Thyroid gland (tissue), 4 donors: Measurements from ENCODE around the gene INTS1. TPM values are rescaled to one million over a fixed set of nuclear protein-coding genes. Genes with fewer than 3 reads are reported as not detected.

Experiments used
- DNase-seq, 2 donors: peaks; one replicate each; pipeline ENCODE4 v3.0.0-alpha.2; 2019
- H3K27ac ChIP-seq, 3 donors: fragments of 200-600 bp; sonication (generic); 1 replicate in 2 of 3; 2 replicates in 1 of 3; pipeline ENCODE4 v1.5.1; 2016 to 2019; ENCODE audit warnings: mild to moderate bottlenecking in 1 of 3, moderate library complexity in 1 of 3
- H3K27me3 ChIP-seq: fragments of 200-600 bp; sonication (generic); one replicate; pipeline ENCODE4 v1.5.1; 2019
- H3K36me3 ChIP-seq, 2 donors: fragments of 200-600 bp; sonication (generic); one replicate each; pipeline ENCODE4 v1.5.1; 2016 to 2019
- H3K4me1 ChIP-seq, 2 donors: fragments of 200-600 bp; sonication (generic); one replicate each; pipeline ENCODE4 v1.5.1; 2017 to 2019
- H3K4me3 ChIP-seq, 3 donors: fragments of 200-600 bp; sonication (generic); replicated peaks in 1 of 3; 1 replicate in 2 of 3; 2 replicates in 1 of 3; pipeline ENCODE4 v1.5.1; 2016; ENCODE audit warnings: mild to moderate bottlenecking in 1 of 3
- H3K9me3 ChIP-seq: fragments of 200-600 bp; sonication (generic); one replicate; pipeline ENCODE4 v1.5.1; 2017
- CTCF ChIP-seq, 6 experiments: fragments of 200-600 bp in 3 of 6; fragments of 450-650 bp in 3 of 6; sonication (generic) in 3 of 6; IDR thresholded peaks; one replicate each; pipeline ENCODE4 v1.5.1; 2016 to 2019; ENCODE audit warnings: antibody characterized with exemption in 6 of 6, mild to moderate bottlenecking in 2 of 6, inconsistent platforms in 1 of 6, moderate library complexity in 1 of 6
- POLR2A ChIP-seq, 2 donors: fragments of 450-650 bp; IDR thresholded peaks; one replicate each; pipeline ENCODE4 v1.6.1; 2017; ENCODE audit warnings: antibody characterized with exemption in 2 of 2, mild to moderate bottlenecking in 2 of 2, moderate library complexity in 1 of 2
- WGBS, 2 donors: methylation state at CpG; one replicate each; pipeline ENCODE4 v1.1.5; 2017; 5-methylcytosine and 5-hydroxymethylcytosine counted together
- intact Hi-C: fragments of 100-400 bp; cut with DNase I; formaldehyde crosslinking; loops from one replicate; pipeline ENCODE4 v1.15.1; 2023
- total RNA-seq, 4 donors: library from RNA; depleted of rRNA; stranded (reverse); fragments of >200 nt; gene quantifications; one replicate each; pipeline ENCODE4 v1.2.3, GENCODE V29; 2016

The INTS1 gene
- total RNA-seq, 4 donors from 2014 or later = 34.5 to 72.3 (median 65.5) TPM

GRCh38 chr7:1455241-1455939, 48.8 kb downstream of the INTS1 start:
- TF ChIP-seq POLR2A (IDR thresholded peaks at IDR 0.05) = peak in 1 of 2 donors; percentile 28
- TF ChIP-seq CTCF (IDR thresholded peaks at IDR 0.05) = no peak
- H3K36me3 ChIP-seq = no peaks in the 10 kb centered on the region
- H3K27me3 ChIP-seq = no peaks in the 10 kb centered on the region
- WGBS, 2 donors = 43 to 70% methylated on average over 2 to 8 of the region's 26 CpGs
- peak overlapping the region in 1 of 3 donors; percentile 3 for H3K4me3 ChIP-seq
- H3K4me1 ChIP-seq = peaks cover 24 to 49% of the 10 kb centered on the region in 2 donors
- H3K9me3 ChIP-seq = no peaks in the 10 kb centered on the region
- peak overlapping the region; percentile 10 to 80 (median 71) for H3K27ac ChIP-seq
- DNase-seq = peak; percentile 93 to 95
- intact Hi-C loops = no loop called here

- Histone ChIP-seq H3K27ac (peak overlapping the region in 2 of 3 donors; percentile 10 to 80), H3K4me3 (no peak overlapping the region), H3K4me1 (peaks cover 24 to 44% of the 10 kb centered on the region in 2 donors), H3K9me3 (no peaks in the 10 kb centered on the region), H3K27me3 (no peaks in the 10 kb centered on the region), H3K36me3 (no peaks in the 10 kb centered on the region)
- WGBS, 2 donors = 70 to 77% methylated on average over 5 to 6 of the region's 14 CpGs
- no peak for DNase-seq
- TF ChIP-seq CTCF (IDR thresholded peaks at IDR 0.05) (no peak), POLR2A (IDR thresholded peaks at IDR 0.05) (no peak)
- intact Hi-C loops = no loop called here
Measured at GRCh38 chr7:1454542-1454941, 49.6 kb downstream of the INTS1 start.

GRCh38 chr7:1452205-1452604, 52.0 kb downstream of the INTS1 start:
- H3K4me3 ChIP-seq = no peak overlapping the region
- H3K27me3 ChIP-seq = no peaks in the 10 kb centered on the region
- intact Hi-C loops = no loop called here
- TF ChIP-seq CTCF (IDR thresholded peaks at IDR 0.05) = no peak
- TF ChIP-seq POLR2A (IDR thresholded peaks at IDR 0.05) = no peak
- H3K36me3 ChIP-seq = no peaks in the 10 kb centered on the region
- H3K27ac ChIP-seq = no peak overlapping the region
- H3K4me1 ChIP-seq = peaks cover 9 to 27% of the 10 kb centered on the region in 2 donors
- H3K9me3 ChIP-seq = no peaks in the 10 kb centered on the region
- WGBS, 2 donors = 75 to 80% methylated on average over 9 to 16 of the region's 19 CpGs
- DNase-seq = no peak

GRCh38 chr7:1450987-1451386, 53.2 kb downstream of the INTS1 start:
- WGBS, 2 donors = 98 to 100% methylated on average over 2 to 8 of the region's 11 CpGs
- intact Hi-C loops = no loop called here
- no peak for DNase-seq
- no peaks in the 10 kb centered on the region for H3K9me3 ChIP-seq
- no peak overlapping the region for H3K27ac ChIP-seq
- H3K36me3 ChIP-seq = no peaks in the 10 kb centered on the region
- H3K27me3 ChIP-seq = no peaks in the 10 kb centered on the region
- peaks cover 9 to 15% of the 10 kb centered on the region in 2 donors for H3K4me1 ChIP-seq
- H3K4me3 ChIP-seq = no peak overlapping the region
- TF ChIP-seq POLR2A (IDR thresholded peaks at IDR 0.05) (no peak), CTCF (IDR thresholded peaks at IDR 0.05) (no peak)

GRCh38 chr7:1450431-1450830, 53.8 kb downstream of the INTS1 start:
- Histone ChIP-seq H3K36me3 (no peaks in the 10 kb centered on the region), H3K27ac (no peak overlapping the region), H3K27me3 (no peaks in the 10 kb centered on the region), H3K9me3 (no peaks in the 10 kb centered on the region), H3K4me3 (no peak overlapping the region), H3K4me1 (peaks cover 4 to 10% of the 10 kb centered on the region in 2 donors)
- intact Hi-C loops = no loop called here
- TF ChIP-seq POLR2A (IDR thresholded peaks at IDR 0.05) (no peak), CTCF (IDR thresholded peaks at IDR 0.05) (no peak)
- 90 to 92% methylated on average over 8 to 12 of the region's 18 CpGs for WGBS, 2 donors
- no peak for DNase-seq
